ENCODE data around the gene GIMAP5. TPM values are rescaled to one million over a fixed set of nuclear protein-coding genes. Genes with fewer than 3 reads are reported as not detected.

GIMAP5 gene
- total RNA-seq, 1 experiment from 2014 or later = not detected

DNA sequence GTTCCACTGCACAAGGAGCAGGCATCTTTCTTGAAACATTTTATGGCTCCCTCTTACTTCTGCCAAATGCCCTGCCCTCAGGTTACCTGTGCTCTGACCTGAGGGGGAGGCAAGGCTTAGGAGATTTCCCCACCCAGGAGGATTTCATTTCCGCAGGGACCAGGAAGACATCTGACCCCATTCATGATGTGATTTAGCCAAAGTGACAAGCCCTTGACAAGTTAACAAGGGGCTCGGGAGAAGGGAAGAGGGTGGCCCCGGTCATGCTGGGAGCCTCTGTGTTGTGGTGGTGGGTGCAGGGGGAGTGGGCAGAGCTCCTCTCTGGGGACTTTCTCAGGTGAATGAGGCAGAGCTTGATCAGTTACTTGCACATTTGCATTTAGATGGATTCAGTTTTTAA is 18.9 kb downstream of the GIMAP5 start:
- Histone ChIP-seq H2AFZ (ENCODE audit: low read length) (no peak overlapping the region), H3K4me1 (ENCODE audit: insufficient read depth, low read length) (no peaks in the 10 kb centered on the region), H3K9me3 (ENCODE audit: low read length) (no peaks in the 10 kb centered on the region), H3K27ac (ENCODE audit: low read length) (no peak overlapping the region), H3K27me3 (ENCODE audit: low read length) (peaks cover 4% of the 10 kb centered on the region; the same call in 1 of the 2 replicates), H3K4me2 (ENCODE audit: low read length) (no peak overlapping the region), H3K79me2 (ENCODE audit: low read length) (no peaks in the 10 kb centered on the region), H3K36me3 (ENCODE audit: low read depth, low read length) (no peaks in the 10 kb centered on the region), H4K20me1 (ENCODE audit: low read length) (no peaks in the 10 kb centered on the region), H3K9ac (ENCODE audit: low read length) (no peak overlapping the region), H3K4me3 (ENCODE audit: low read length) (no peak overlapping the region), H3F3A (ENCODE audit: low read length, unreplicated experiment) (no peaks in the 10 kb centered on the region), H3K9me2 (replicated peaks; ENCODE audit: low read length) (no peaks in the 10 kb centered on the region)
- ATAC-seq = no peak
- no peak for DNase-seq
- BruUV-seq (replicated peaks) = no TSS peak
- CTCF ChIA-PET = interaction anchor here (1.1 kb wide), 1 partner anchor 307 kb away, joined by 4 read pairs; no protein-coding TSS in a partner anchor
- intact Hi-C loops (cut with micrococcal nuclease) = loop anchor here (2.0 kb wide), 1 partner anchor 307 kb away; no protein-coding TSS in a partner anchor
- TF ChIP-seq EZH2 (IDR thresholded peaks at IDR 0.05; ENCODE audit: low read length, unreplicated experiment) = no peak
- TF ChIP-seq EZH2phosphoT487 (IDR thresholded peaks at IDR 0.05; ENCODE audit: borderline replicate concordance, low read length) = no peak
- POLR2A ChIA-PET (ENCODE audit: unreplicated experiment) = no interaction called here

DNA sequence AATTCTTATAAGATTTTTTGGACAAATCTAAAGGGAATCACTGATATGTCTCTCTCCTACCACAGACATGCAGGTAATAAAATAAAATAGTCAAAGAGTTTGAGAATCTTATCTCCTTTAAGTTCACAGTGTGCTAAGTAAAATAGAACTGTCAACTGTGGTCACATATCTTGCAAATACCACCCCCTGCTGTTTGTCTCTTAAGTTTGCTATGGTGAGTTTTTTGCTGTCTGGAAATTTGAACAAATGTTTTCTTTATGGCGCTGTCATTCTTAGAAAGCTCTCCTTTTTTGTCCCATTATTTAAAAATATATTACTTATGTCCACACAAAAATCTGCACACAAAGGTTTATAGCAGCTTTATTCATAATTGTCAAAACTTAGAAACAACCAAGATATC is 19.6 kb downstream of the GIMAP5 start:
- BruUV-seq (replicated peaks) = no TSS peak
- DNase-seq = peak; percentile 25
- Histone ChIP-seq H2AFZ (ENCODE audit: low read length) (no peak overlapping the region), H3K4me1 (ENCODE audit: insufficient read depth, low read length) (no peaks in the 10 kb centered on the region), H3K9me2 (replicated peaks; ENCODE audit: low read length) (no peaks in the 10 kb centered on the region), H4K20me1 (ENCODE audit: low read length) (no peaks in the 10 kb centered on the region), H3K36me3 (ENCODE audit: low read depth, low read length) (no peaks in the 10 kb centered on the region), H3K79me2 (ENCODE audit: low read length) (no peaks in the 10 kb centered on the region), H3K9me3 (ENCODE audit: low read length) (no peaks in the 10 kb centered on the region), H3K27ac (ENCODE audit: low read length) (no peak overlapping the region), H3F3A (ENCODE audit: low read length, unreplicated experiment) (no peaks in the 10 kb centered on the region), H3K27me3 (ENCODE audit: low read length) (peaks cover 4% of the 10 kb centered on the region; the same call in 1 of the 2 replicates), H3K4me3 (ENCODE audit: low read length) (no peak overlapping the region), H3K9ac (ENCODE audit: low read length) (no peak overlapping the region), H3K4me2 (ENCODE audit: low read length) (no peak overlapping the region)
- TF ChIP-seq EZH2 (IDR thresholded peaks at IDR 0.05; ENCODE audit: low read length, unreplicated experiment) = no peak
- TF ChIP-seq, protein P1, sequence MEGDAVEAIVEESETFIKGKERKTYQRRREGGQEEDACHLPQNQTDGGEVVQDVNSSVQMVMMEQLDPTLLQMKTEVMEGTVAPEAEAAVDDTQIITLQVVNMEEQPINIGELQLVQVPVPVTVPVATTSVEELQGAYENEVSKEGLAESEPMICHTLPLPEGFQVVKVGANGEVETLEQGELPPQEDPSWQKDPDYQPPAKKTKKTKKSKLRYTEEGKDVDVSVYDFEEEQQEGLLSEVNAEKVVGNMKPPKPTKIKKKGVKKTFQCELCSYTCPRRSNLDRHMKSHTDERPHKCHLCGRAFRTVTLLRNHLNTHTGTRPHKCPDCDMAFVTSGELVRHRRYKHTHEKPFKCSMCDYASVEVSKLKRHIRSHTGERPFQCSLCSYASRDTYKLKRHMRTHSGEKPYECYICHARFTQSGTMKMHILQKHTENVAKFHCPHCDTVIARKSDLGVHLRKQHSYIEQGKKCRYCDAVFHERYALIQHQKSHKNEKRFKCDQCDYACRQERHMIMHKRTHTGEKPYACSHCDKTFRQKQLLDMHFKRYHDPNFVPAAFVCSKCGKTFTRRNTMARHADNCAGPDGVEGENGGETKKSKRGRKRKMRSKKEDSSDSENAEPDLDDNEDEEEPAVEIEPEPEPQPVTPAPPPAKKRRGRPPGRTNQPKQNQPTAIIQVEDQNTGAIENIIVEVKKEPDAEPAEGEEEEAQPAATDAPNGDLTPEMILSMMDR (conservative IDR thresholded peaks at IDR 0.05; ENCODE audit: low read depth, low read length) = peak; percentile 53
- no peak for TF ChIP-seq EZH2phosphoT487 (IDR thresholded peaks at IDR 0.05; ENCODE audit: borderline replicate concordance, low read length)
- no peak for ATAC-seq
- ChIA-PET POLR2A (ENCODE audit: unreplicated experiment) (no interaction called here), CTCF (interaction anchor here (0.6 kb wide), 1 partner anchor 302 kb away, joined by 5 read pairs; no protein-coding TSS in a partner anchor)
- intact Hi-C loops (cut with micrococcal nuclease) = loop anchor here (2.0 kb wide), 1 partner anchor 308 kb away; no protein-coding TSS in a partner anchor

DNA sequence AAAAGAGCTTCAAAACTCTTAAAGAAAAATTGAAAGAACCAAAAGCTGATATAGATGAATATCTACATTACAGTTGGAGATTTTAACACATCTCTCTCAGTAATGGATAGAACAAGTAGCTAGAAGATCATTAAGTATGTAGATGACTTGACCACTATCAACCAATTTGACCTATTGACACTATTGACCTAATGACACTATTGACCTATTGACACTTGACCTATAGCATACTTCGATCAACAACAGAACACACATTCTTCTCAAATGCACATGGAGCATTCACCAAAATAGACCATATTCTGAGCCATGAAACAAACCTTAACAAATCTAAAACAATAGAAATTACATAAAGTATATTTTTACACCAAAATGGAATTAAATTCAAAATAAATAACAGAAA is 22.3 kb downstream of the GIMAP5 start:
- intact Hi-C loops (cut with micrococcal nuclease) = no loop called here
- Histone ChIP-seq H3K9me3 (ENCODE audit: low read length) (no peaks in the 10 kb centered on the region), H3K4me3 (ENCODE audit: low read length) (no peak overlapping the region), H3K4me1 (ENCODE audit: insufficient read depth, low read length) (no peaks in the 10 kb centered on the region), H4K20me1 (ENCODE audit: low read length) (no peaks in the 10 kb centered on the region), H3K27me3 (ENCODE audit: low read length) (0 out of 2 replicates have a peak, but pooled peaks cover 4% of the 10 kb centered on the region), H3K9me2 (replicated peaks; ENCODE audit: low read length) (no peaks in the 10 kb centered on the region), H2AFZ (ENCODE audit: low read length) (no peak overlapping the region), H3K9ac (ENCODE audit: low read length) (no peak overlapping the region), H3F3A (ENCODE audit: low read length, unreplicated experiment) (no peaks in the 10 kb centered on the region), H3K4me2 (ENCODE audit: low read length) (no peak overlapping the region), H3K79me2 (ENCODE audit: low read length) (no peaks in the 10 kb centered on the region), H3K36me3 (ENCODE audit: low read depth, low read length) (no peaks in the 10 kb centered on the region), H3K27ac (ENCODE audit: low read length) (no peak overlapping the region)
- TF ChIP-seq EZH2 (IDR thresholded peaks at IDR 0.05; ENCODE audit: low read length, unreplicated experiment) = no peak
- no peak for TF ChIP-seq EZH2phosphoT487 (IDR thresholded peaks at IDR 0.05; ENCODE audit: borderline replicate concordance, low read length)
- TF ChIP-seq, protein P1 (conservative IDR thresholded peaks at IDR 0.05; ENCODE audit: low read depth, low read length) = no peak
- ChIA-PET CTCF (no interaction called here), POLR2A (ENCODE audit: unreplicated experiment) (no interaction called here)
- BruUV-seq (replicated peaks) = no TSS peak
- ATAC-seq (no peak), DNase-seq (no peak)
